NOMO-1 (cell line): ENCODE results near the gene OR12D3.
"Not testable (repeated sequence)": the region's sequence is repeated elsewhere in the genome, so short reads cannot be mapped to it uniquely, and the experiment has no call there.

ENCODE experiments used
- DNase-seq, 2 experiments: peaks; one replicate each; lab custom pipeline; 2025; ENCODE audit not compliant: unreplicated experiment in 2 of 2; lab: John Stamatoyannopoulos, UW

Gene OR12D3, protein sequence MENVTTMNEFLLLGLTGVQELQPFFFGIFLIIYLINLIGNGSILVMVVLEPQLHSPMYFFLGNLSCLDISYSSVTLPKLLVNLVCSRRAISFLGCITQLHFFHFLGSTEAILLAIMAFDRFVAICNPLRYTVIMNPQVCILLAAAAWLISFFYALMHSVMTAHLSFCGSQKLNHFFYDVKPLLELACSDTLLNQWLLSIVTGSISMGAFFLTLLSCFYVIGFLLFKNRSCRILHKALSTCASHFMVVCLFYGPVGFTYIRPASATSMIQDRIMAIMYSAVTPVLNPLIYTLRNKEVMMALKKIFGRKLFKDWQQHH

DNA sequence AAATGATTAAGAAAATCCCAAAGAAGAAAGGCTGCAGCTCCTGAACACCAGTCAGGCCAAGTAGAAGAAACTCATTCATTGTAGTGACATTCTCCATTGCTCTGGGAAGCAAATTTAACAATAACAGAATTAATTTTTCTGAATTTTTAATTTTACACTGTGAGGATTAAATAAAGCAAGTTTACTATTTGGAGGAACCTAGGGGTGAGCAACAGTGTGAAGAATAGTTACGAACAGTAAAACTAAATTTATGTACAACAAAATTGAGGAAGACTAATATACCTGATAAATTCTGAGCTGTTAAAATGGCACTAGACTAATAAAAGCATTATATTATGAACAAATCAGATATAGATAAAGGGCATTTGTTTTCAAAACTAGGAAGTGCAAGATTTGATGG is at the start of gene OR12D3:
OR12D3 (minus strand) TSS at position 101 of the 400 bp plus-strand sequence; CDS start at position 97, 4 bp downstream.
- DNase-seq, result no peak

DNA sequence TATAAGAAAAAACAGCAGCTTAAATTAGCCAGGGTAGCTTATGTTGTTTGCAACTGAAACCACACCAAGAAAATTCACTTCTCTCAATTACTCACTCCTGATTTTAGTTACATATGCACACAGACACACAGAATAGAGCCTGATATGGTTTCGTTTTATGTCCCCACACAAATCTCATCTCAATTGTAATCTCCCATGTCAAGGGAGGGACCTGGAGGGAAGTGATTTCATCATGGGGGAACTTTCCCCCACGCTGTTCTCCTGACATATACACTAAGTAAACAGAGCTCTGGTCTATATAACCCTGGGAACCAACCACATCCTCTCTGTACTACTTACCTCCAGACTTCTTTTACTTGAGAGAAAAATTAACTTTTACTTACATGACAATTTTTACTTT is 49.5 kb upstream of the OR12D3 start:
- DNase-seq, result no peak

DNA sequence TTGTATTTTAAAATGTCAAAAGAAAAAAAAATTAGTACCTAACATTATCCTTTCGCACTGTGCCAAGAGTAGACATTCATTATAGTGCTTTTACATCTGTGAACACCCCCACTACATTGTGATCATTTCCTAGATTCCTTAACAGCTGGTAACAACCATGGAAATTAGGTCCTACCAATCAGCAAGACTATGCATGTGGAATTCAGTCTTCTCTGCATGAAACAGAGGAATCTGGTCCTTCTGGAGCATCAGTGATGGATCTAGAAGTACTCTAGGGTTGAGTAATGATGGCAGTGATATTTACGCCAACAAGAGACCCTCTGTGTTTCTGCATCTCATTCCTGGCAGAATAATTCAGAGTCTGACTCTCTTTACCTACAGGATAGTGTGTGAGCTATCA is 49.1 kb upstream of the OR12D3 start:
- DNase-seq, result no peak

DNA sequence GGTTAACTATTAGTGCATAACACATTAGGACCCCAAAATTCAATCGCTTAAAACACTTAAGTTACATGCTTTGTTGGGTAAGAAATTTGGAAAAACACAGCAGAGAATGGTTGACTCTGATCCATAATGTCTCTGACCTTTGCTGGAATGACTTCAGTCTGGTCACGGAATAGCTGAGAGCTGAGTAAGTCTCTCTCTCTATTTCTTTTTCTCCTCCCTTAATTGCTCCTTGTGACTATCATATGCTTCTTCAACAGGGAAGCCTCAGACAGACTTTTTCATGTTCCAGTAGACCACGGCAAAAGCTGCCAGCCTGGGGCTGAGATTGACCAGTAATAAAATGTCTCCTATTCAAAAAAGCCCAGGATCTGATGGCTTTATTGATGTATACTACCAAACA is 44.4 kb upstream of the OR12D3 start:
- DNase-seq, result no peak

DNA sequence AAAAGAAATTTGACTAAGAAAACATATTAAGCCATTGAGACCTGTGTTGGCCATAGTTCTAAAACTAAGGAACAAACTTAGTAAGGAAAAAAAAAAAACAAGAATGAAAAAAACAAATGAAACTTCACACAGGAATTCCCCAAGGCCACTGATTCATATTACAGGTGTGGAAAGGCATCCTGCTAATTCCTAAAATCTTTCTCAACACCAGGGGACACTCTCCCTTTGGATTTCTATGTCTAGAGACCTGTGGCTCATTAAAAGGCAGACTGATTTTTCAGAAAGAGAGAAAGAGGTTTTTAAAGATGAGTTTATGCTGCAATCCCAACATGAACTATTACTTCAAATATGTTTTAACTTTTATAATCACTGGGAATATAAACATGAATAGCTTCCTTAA is 39.5 kb upstream of the OR12D3 start, which contains the start of gene OR12D1:
OR12D1 (plus strand) TSS at position 341 of the 400 bp plus-strand sequence.
- DNase-seq, result no peak

DNA sequence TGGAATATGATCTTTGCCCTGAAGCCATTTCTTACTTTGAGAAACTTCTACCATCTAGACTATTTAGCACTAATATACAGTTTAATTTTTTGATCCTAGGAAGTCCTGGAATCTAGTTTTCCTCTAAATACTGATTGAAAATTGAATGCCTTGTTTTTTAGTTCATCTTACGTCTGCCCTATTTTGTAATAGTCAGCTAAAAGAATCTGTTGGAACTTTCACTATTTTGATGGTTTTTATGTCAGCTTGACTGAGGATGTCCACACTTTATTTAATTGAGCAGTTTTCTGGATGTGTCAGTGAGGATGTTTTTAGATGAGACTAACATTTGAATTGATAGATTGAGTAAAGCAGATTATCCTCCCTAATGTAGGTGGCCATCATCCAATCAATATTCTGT is 28.7 kb upstream of the OR12D3 start:
- no peak for DNase-seq

DNA sequence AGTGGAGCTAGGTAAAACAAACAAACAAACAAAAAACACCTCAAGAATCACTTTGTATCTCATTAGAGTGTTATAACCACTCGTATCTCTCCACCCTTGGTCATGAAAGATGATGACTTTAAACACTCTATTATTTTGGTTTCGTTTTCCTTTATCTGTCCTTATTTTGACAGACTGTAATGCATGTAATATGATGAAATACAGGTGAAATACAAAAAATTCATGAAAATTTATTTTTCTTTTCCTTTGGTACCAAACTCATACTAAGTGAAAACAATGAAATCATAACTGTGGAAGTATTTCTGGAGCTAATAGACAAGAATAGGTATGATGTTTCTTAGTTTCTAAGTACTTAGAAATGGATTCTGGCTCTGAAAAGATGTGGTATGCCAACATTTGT is 24.4 kb upstream of the OR12D3 start:
- DNase-seq, result no peak

DNA sequence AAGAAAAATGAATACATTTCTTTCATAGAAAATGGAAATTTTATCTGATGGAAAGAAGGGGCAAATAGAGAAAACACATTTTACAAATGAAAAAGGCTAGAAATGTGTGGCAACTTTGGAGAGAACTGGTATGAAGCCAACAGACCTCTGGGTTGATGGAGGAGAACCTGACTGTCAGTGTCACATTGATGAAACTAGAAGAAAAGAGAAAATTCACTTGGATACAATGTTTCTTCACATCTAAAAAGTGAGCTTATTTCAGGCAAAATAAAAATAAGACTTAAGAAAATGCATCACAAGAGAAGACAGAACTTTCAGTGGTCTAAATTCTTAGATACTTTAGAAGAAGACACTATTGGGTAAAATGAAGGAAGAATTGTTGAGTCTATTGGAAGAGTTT is 20.2 kb upstream of the OR12D3 start, which contains the start of gene OR12D2:
OR12D2 (plus strand) TSS at position 301 of the 400 bp plus-strand sequence. CDS start 1,069 bp downstream, outside the sequence.
- no peak for DNase-seq

DNA sequence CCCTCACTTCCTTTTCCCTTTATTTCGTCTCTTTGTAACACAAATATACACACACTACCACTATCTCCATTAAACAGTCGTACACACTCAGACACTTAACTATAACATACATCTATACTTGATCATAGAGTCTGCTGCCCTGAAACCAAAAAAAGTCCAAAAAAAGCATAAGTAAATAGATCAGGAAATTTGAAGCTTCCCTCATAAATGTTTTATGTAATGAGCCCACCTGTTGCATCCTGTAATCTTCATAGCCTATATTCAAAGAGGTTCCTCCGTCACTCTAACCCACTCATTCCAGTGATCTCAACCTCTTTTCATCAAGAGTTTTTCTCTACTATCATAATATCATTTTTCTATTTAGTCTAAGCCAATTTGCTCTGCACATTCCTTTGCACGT is 13.4 kb upstream of the OR12D3 start:
- DNase-seq, result no peak

DNA sequence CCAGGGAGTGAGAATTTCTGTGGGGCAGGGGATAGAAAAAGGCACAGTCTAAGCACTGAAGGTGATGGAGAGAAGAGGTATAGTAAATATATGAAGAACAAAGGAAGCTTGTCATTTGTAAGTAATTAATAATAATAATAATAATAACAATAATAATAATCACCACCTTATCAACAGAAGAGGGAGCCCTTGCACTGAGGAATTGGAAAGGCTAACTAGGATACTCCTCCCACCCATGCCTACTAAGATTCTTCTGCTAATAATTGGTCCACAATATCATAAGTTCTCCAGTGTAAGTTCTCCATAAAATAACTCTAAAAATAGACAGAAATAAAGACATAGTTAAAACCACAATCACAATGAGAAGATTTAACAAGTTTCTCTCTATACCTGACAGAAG is 912 bp upstream of the OR12D3 start:
- no peak for DNase-seq

DNA sequence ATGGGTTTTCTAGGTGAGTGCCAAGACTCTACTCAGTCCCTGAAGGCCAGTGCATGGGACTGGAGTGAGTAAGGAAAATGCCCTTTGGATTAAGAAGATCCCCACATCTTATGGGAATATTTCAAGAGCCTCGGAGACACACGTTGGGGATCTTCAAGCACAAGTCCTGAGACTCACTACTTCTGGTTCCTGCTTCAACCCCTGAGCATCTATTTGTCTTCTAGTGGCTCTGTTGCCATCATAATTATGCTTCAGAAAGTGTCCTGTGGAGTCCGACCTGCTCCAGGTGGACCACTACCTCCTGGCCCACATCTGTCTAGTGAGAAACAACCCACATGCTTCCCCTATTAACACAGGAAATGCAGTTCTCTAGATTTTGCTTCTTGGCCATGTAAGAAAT is 6.3 kb downstream of the OR12D3 start, which contains the start of gene OR5V1:
OR5V1 (minus strand) TSS at position 101 of the 400 bp plus-strand sequence. CDS start 12,670 bp downstream, outside the sequence.
- no peak for DNase-seq

DNA sequence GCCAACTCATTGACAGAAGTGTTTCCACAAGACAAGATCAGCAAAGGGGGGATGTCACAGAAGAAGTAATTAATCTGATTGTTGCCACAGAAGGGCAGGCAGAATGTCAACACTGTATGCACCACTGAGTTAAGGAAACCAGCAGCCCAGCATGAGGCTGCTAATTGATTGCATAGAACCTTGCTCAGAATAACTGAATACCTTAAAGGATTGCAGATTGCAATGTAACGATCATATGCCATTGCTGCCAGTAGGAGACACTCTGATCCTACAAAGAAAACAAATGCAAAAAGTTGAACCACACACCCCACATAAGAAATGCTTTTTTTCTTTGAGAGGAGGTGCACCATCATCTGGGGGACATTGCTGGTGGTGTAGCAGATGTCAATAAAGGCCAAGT is 19.5 kb downstream of the OR12D3 start:
- DNase-seq, result no peak

DNA sequence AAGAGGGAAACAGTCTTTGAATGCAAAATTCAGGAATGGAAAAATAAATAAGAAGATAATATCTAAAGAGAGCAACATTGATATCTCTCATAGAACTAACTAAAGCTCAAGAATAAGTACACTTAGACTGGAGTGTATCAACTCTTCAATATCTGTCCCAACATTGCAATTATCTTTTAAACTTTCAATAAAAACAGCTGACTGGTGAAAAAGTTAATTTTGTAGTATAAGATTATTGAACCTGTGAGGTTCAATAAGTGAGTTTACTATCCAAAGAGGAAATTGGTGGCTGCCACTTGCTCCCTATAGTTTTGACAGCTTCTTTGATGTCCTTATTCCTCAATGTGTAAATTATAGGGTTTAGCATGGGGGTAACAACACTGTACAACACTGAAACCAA is 20.1 kb downstream of the OR12D3 start:
- DNase-seq, result no peak

DNA sequence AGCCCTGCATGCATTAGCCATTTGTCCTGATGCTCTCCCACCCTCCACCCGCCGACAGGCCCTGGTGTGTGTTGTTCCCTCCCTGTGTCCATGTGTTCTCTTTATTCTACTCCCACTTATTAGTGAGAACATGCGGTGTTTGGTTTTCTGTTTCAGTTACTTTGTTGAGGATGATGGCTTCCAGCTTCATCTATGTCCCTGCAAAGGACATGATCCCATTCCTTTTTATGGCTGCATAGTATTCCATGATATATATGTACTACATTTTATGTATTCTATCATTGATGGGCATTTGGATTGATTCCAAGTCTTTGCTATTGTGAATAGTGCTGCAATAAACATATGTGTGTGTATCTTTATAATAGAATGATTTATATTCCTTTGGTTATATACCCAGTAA is 25.7 kb downstream of the OR12D3 start:
- DNase-seq, result not testable (repeated sequence)

DNA sequence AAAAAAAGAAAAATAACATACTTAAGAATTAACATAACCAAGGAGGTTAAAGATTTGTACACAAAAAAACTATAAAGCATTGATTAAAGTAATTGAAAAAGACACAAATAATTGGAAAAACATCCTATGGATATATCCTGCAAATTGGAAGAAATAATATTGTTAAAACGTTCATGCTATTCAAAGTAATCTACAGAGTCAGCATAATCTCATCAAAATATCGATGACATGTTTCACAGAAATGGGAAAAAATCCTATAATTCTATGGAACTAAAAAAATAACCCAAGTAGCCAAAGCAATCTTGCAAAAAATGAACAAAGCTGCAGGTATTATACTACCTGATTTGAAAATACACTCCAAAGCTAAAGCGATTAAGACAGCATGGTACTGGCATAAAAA is 29.7 kb downstream of the OR12D3 start:
- no peak for DNase-seq

DNA sequence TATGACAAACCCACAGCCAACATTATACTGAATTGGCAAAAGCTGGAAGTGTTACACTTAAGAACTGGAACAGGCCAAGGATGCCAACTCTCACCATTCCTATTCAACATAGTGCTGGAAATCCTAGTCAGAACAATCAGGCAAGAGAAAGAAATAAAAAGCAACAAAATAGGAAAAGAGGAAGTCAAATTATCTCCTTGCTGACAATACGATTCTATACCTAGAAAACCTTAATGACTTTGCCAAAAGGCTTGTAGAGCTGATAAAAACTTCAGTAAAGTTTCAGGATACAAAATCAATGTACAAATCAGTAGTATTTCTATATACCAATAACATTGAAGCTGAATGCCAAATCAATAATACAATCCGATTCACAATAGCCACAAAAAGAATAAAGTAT is 38.8 kb downstream of the OR12D3 start:
- DNase-seq, result no peak

DNA sequence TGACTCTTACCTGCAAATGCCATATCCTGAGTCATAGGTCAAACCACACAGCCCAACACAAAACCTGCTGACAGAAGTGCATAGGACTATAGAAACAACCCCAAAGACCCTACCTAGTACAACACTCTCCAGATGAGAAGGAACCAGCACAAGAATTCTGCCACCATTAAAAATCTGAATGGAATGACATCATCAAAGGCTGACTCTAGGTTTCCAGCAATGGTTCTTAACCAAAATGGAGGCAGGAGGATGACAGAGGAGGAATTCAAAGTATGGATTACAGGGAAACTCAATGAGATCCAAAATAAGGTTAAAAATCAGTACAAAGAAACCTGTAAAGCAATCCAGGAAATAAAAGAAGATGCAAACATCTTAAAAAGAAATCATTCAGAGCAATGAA is 42.4 kb downstream of the OR12D3 start:
- no peak for DNase-seq

DNA sequence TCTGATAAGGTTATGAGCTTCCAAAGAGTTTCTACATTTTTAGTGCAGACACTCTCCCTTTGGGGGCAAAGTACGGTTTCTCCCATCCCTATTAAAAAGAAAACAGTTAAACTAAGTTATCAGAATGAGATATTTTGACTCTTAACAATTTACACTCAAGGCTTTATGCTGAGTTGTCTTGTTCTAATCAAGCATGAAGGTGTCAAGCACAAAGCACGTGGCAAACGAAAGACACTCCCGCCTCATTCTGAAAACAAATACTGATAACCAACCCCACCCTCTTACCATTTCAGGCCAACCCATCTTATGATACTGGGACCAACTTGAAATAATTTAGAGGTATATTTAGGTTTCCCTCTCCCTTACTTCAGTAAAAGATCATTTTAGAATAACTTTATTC is 49.3 kb downstream of the OR12D3 start:
- no peak for DNase-seq
